ENCODE results near the gene PXT1.

DNA sequence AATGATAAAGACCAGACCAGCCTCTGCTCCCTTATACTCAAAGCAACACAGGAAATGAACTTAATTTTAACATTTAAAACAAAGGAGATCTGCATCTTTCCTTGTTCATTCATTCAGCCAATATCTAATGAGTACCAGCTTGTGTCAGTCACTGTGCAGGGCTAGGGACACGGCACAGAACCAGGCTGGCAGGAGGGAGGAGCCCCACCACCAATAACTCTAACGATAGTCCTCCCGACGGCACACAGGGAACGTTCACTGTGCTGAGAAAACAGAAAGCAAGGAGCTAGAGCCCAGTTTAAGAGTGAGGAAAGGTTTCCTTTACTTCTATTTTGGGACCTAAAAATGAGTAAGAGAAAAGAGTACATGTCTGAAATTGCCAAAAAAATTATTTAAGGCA is 65.1 kb downstream of the PXT1 start:
- TF ChIP-seq, protein P1, sequence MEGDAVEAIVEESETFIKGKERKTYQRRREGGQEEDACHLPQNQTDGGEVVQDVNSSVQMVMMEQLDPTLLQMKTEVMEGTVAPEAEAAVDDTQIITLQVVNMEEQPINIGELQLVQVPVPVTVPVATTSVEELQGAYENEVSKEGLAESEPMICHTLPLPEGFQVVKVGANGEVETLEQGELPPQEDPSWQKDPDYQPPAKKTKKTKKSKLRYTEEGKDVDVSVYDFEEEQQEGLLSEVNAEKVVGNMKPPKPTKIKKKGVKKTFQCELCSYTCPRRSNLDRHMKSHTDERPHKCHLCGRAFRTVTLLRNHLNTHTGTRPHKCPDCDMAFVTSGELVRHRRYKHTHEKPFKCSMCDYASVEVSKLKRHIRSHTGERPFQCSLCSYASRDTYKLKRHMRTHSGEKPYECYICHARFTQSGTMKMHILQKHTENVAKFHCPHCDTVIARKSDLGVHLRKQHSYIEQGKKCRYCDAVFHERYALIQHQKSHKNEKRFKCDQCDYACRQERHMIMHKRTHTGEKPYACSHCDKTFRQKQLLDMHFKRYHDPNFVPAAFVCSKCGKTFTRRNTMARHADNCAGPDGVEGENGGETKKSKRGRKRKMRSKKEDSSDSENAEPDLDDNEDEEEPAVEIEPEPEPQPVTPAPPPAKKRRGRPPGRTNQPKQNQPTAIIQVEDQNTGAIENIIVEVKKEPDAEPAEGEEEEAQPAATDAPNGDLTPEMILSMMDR (IDR thresholded peaks at IDR 0.05; ENCODE audit: poor library complexity): no peak
- no peak for TF ChIP-seq EZH2 (IDR thresholded peaks at IDR 0.05; ENCODE audit: borderline replicate concordance)
